Breast epithelium (tissue), 4 donors: ENCODE data around the gene TBRG4. TPM values are rescaled to one million over a fixed set of nuclear protein-coding genes. Genes with fewer than 3 reads are reported as not detected.

Experiments
- DNase-seq, 2 donors: peaks; one replicate each; pipeline ENCODE4 v3.0.0-alpha.2; 2019; ENCODE audit warnings: low spot score in 2 of 2
- H3K27ac ChIP-seq, 2 donors: fragments of 200-600 bp; sonication (generic) in 1 of 2; one replicate each; pipeline ENCODE4 v1.5.1; 2016 to 2019; ENCODE audit warnings: mild to moderate bottlenecking in 1 of 2
- H3K27me3 ChIP-seq, 2 donors: fragments of 200-600 bp; sonication (generic) in 1 of 2; one replicate each; pipeline versions ENCODE4 v1.5.1 to v1.6.0; 2017 to 2019; ENCODE audit warnings: control low read depth in 1 of 2, mild to moderate bottlenecking in 1 of 2
- H3K36me3 ChIP-seq: fragments of 200-600 bp; one replicate; pipeline ENCODE4 v1.5.1; 2019
- H3K4me1 ChIP-seq, 2 donors: fragments of 200-600 bp; sonication (generic); one replicate each; pipeline ENCODE4 v1.5.1; 2016 to 2019; ENCODE audit warnings: control low read depth in 1 of 2
- H3K4me3 ChIP-seq, 3 donors: fragments of 200-600 bp; sonication (generic); 1 replicate in 2 of 3; 2 replicates in 1 of 3; pipeline ENCODE4 v1.5.1; 2016 to 2019; ENCODE audit warnings: mild to moderate bottlenecking in 3 of 3, moderate library complexity in 2 of 3
- H3K9me3 ChIP-seq, 2 donors: fragments of 200-600 bp; sonication (generic) in 1 of 2; one replicate each; pipeline ENCODE4 v1.5.1; 2016 to 2019; ENCODE audit warnings: control low read depth in 1 of 2
- POLR2A ChIP-seq: fragments of 450-650 bp; IDR thresholded peaks from one replicate; pipeline ENCODE4 v1.6.1; 2016; ENCODE audit warnings: antibody characterized with exemption, mild to moderate bottlenecking, moderate library complexity
- POLR2AphosphoS5 ChIP-seq, 3 donors: sonication (generic); formaldehyde crosslinking; IDR thresholded peaks; one replicate each; pipeline ENCODE4 v1.6.1; 2017; ENCODE audit warnings: antibody characterized with exemption in 3 of 3
- intact Hi-C: fragments of 100-400 bp; cut with DNase I; formaldehyde crosslinking; loops from one replicate; pipeline ENCODE4 v1.15.1; 2023; ENCODE audit warnings: low total_unique reads
- total RNA-seq, 3 donors: library from RNA; depleted of rRNA; stranded (reverse); fragments of >200 nt; gene quantifications; one replicate each; pipeline ENCODE4 v1.1.0, GENCODE V29; 2016
- TF ChIP-seq, protein P1 (sequence below), 3 donors: fragments of 450-650 bp; IDR thresholded peaks; one replicate each; pipeline ENCODE4 v1.5.1; 2016 to 2017; ENCODE audit warnings: antibody characterized with exemption in 3 of 3, mild to moderate bottlenecking in 3 of 3, moderate library complexity in 3 of 3

TBRG4 gene
- total RNA-seq, 3 donors from 2014 or later: 37.9 to 63.8 (median 62.3) TPM

DNA sequence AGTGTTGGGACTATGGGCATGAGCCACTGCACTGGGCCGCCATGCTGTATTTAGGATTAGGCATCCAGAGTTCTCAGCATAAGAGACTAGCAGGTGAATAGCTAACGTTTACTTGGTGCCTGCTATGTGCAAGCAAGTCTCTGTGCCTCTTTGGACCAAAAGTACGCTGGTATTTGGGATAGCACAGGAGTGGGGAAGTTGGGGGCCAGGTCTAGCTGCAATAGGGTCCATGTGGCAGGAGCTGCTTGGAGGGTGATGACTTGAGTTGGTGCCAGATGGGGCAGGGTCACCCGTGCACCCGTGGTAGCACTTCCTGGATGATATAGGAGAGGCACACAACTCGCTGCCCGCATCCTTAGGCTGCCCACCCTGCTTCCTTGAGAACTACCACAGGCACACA is 45.1 kb downstream of the TBRG4 start:
- Histone ChIP-seq H3K4me3 (no peak overlapping the region), H3K27me3 (no peaks in the 10 kb centered on the region), H3K27ac (no peak overlapping the region), H3K36me3 (no peaks in the 10 kb centered on the region), H3K9me3 (no peaks in the 10 kb centered on the region), H3K4me1 (no peaks in the 10 kb centered on the region)
- intact Hi-C loops: no loop called here
- DNase-seq: peak in 1 of 2 donors; percentile 24
- TF ChIP-seq POLR2A (no peak), POLR2AphosphoS5 (IDR thresholded peaks at IDR 0.05) (no peak)
- TF ChIP-seq, protein P1, sequence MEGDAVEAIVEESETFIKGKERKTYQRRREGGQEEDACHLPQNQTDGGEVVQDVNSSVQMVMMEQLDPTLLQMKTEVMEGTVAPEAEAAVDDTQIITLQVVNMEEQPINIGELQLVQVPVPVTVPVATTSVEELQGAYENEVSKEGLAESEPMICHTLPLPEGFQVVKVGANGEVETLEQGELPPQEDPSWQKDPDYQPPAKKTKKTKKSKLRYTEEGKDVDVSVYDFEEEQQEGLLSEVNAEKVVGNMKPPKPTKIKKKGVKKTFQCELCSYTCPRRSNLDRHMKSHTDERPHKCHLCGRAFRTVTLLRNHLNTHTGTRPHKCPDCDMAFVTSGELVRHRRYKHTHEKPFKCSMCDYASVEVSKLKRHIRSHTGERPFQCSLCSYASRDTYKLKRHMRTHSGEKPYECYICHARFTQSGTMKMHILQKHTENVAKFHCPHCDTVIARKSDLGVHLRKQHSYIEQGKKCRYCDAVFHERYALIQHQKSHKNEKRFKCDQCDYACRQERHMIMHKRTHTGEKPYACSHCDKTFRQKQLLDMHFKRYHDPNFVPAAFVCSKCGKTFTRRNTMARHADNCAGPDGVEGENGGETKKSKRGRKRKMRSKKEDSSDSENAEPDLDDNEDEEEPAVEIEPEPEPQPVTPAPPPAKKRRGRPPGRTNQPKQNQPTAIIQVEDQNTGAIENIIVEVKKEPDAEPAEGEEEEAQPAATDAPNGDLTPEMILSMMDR (IDR thresholded peaks at IDR 0.05): no peak

DNA sequence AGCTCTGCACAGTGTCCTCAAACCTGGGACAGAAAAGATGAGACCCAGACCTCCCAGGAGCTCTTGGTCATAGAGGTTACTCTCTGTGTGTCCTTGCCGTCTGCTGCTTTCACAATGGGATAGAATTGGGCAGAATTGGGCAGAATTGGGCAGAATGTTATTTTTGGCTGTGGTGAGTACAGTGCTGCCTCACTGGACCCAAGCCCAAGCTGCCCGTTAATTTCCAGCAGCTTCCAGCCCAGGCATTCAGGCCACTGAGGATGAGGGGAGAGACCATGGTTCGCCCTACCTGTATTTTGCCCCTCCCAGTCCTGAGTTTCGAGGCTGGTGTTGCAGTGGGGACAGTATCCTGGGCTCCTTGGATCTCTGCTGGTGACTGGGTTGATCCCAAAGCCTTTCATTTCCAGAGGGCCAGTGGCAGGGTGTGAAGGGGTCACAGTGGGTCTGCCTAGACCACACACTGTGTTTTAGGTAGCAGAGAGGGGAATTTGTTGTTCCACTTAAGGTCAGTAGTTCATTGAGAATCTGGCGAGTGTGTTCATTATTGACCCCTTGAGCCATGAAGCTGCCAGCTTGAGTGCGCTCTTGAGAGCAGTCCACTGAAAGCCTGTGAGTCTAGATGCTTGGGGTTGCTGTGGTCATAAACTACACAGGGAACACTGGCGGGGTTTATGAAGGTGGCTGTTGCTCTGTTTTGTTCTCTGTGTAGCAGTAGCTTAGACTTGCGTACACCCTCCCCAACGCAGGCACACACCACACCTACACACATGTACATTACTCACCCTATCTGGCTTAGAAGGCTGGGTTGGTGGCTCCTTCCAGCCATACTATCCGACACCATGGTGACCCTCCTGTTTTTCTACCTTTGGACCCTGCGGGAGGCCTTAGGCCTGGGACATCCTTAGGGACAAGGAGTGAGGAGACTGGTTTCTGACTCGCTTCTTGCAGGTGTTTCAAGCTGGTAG is 46.2 kb downstream of the TBRG4 start:
- Histone ChIP-seq H3K4me3 (no peak overlapping the region), H3K27me3 (no peaks in the 10 kb centered on the region), H3K9me3 (no peaks in the 10 kb centered on the region), H3K27ac (no peak overlapping the region), H3K36me3 (no peaks in the 10 kb centered on the region), H3K4me1 (no peaks in the 10 kb centered on the region)
- TF ChIP-seq, protein P1 (IDR thresholded peaks at IDR 0.05): no peak
- TF ChIP-seq POLR2AphosphoS5 (IDR thresholded peaks at IDR 0.05) (no peak), POLR2A (no peak)
- intact Hi-C loops: no loop called here
- DNase-seq: peak in 1 of 2 donors; percentile 22

DNA sequence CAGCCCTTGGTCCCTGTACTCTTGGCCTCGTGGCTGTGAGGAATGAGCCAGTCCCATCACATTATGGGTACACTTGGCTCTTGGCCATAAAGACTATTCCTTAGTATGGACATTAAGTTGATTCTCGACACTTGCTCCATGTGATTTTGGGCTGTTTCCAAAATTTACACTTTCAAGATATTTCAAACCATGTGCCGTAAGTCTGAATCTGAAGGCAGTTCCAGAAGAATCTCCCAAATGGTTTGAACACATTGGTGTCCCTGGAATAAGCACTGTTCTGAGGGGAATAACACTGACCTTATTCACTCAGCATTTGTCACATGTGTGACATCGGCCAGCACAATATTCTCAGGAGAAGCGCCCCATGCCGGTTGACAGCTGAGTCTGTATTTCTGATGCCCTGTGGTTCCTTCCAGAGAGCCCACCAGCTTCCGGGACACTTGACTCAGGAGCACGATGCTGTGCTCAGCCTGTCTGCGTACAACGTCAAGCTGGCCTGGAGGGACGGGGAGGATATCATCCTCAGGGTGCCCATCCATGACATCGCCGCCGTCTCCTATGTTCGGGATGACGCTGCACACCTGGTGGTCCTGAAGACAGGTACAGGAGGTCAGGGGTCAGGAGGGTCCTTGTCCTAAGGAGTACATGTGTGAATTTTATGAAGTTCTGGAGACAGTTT is 47.3 kb downstream of the TBRG4 start:
- H3K9me3 ChIP-seq: no peaks in the 10 kb centered on the region
- no peak overlapping the region for H3K27ac ChIP-seq
- H3K27me3 ChIP-seq: no peaks in the 10 kb centered on the region
- no peaks in the 10 kb centered on the region for H3K36me3 ChIP-seq
- no peaks in the 10 kb centered on the region for H3K4me1 ChIP-seq
- intact Hi-C loops: no loop called here
- no peak overlapping the region for H3K4me3 ChIP-seq
- DNase-seq: peak in 1 of 2 donors; percentile 41
- TF ChIP-seq POLR2A: no peak
- TF ChIP-seq, protein P1 (IDR thresholded peaks at IDR 0.05): no peak
- TF ChIP-seq POLR2AphosphoS5 (IDR thresholded peaks at IDR 0.05): no peak

DNA sequence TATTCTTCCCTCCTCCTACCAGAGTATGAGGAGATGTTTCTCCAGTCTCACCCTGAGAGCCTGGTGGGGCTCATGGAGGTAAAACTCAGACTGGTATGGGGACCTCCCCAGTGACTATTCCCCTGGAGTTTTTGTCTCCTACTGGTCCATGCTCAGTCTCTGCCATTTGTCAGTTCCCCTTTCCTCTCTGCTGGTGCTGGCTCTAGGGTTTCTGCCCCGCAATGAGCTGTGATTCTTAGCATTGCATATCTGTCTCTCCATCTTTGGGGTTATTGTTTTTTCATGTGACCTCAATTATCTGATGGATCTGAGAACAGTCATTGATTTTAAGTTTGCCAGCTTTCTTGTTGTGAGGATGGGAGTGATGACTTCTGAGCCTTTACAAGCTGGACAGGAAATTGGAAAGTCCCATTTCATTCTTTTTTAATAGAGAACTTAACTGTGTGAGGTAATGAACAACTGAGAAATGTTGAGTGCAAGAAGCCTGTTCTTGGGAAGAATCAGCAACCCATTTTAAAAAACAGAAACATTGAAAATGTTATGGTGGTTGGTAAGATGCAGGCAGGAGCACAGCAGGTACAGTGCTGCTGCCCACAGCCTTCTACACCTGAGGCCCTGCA is 49.6 kb downstream of the TBRG4 start:
- H3K36me3 ChIP-seq: no peaks in the 10 kb centered on the region
- no peak overlapping the region for H3K4me3 ChIP-seq
- TF ChIP-seq, protein P1 (IDR thresholded peaks at IDR 0.05): no peak
- TF ChIP-seq POLR2AphosphoS5 (IDR thresholded peaks at IDR 0.05) (no peak), POLR2A (no peak)
- intact Hi-C loops: no loop called here
- no peaks in the 10 kb centered on the region for H3K4me1 ChIP-seq
- no peaks in the 10 kb centered on the region for H3K9me3 ChIP-seq
- no peaks in the 10 kb centered on the region for H3K27me3 ChIP-seq
- no peak overlapping the region for H3K27ac ChIP-seq
- DNase-seq: peak in 1 of 2 donors; percentile 3
